K562 (cell line): ENCODE data around the gene LZTFL1. TPM values are rescaled to one million over a fixed set of nuclear protein-coding genes. Genes with fewer than 3 reads are reported as not detected.

ENCODE experiments used
- AFF1 ChIP-seq, 2 experiments: fragments of 450-650 bp; IDR thresholded peaks; 2 replicates each; pipeline ENCODE4 v1.6.1; 2018; ENCODE audit warnings: mild to moderate bottlenecking in 2 of 2, low read depth in 1 of 2; ENCODE audit not compliant: partially characterized antibody in 2 of 2
- ASH1L ChIP-seq: fragments of 450-650 bp; IDR thresholded peaks from 2 replicates; pipeline ENCODE4 v1.6.1; 2018; ENCODE audit warnings: borderline replicate concordance, mild to moderate bottlenecking, low read depth; ENCODE audit not compliant: partially characterized antibody
- ATF4 ChIP-seq: fragments of 450-650 bp; formaldehyde crosslinking; IDR thresholded peaks from 2 replicates; pipeline ENCODE4 v1.4.0; 2022; ENCODE audit warnings: mild to moderate bottlenecking, moderate library complexity
- EHMT2 ChIP-seq: fragments of 450-650 bp; IDR thresholded peaks from 2 replicates; pipeline ENCODE4 v1.6.1; 2018; ENCODE audit warnings: antibody characterized with exemption
- GTF2F1 ChIP-seq: IDR thresholded peaks from 2 replicates; pipeline ENCODE4 v1.6.1; 2011; ENCODE audit warnings: low read depth, low read length, improper control_type of control experiment
- JUN ChIP-seq, 2 experiments: sonication (generic) in 1 of 2; formaldehyde crosslinking in 1 of 2; IDR thresholded peaks; 2 replicates each; pipeline versions ENCODE4 v1.6.1 to v1.8.0; 2012 to 2022; ENCODE audit warnings: borderline replicate concordance in 2 of 2, mild to moderate bottlenecking in 2 of 2, improper control_type of control experiment in 1 of 2, low read depth in 1 of 2, low read length in 1 of 2, missing genetic modification reagents in 1 of 2
- PTRF ChIP-seq: fragments of 450-650 bp; IDR thresholded peaks from 2 replicates; pipeline ENCODE4 v1.6.1; 2016; ENCODE audit warnings: mild to moderate bottlenecking, missing genetic modification characterization, missing compliant biosample characterization
- PTTG1 ChIP-seq: fragments of 450-650 bp; IDR thresholded peaks from 2 replicates; pipeline ENCODE4 v1.6.1; 2016; ENCODE audit warnings: low read depth, mild to moderate bottlenecking, missing genetic modification characterization, missing compliant biosample characterization
- SNIP1 ChIP-seq: fragments of 450-650 bp; IDR thresholded peaks from 2 replicates; pipeline ENCODE4 v1.7.1; 2017; ENCODE audit warnings: low read depth, mild to moderate bottlenecking
- TAF15 ChIP-seq: fragments of 200-400 bp; formaldehyde crosslinking; IDR thresholded peaks from 2 replicates; pipeline ENCODE4 v1.6.1; 2017; ENCODE audit warnings: mild to moderate bottlenecking, low read depth, low read length, moderate library complexity
- ZFP1 ChIP-seq: fragments of 450-650 bp; formaldehyde crosslinking; IDR thresholded peaks from 2 replicates; pipeline ENCODE4 v1.4.0; 2020; ENCODE audit warnings: mild to moderate bottlenecking, mixed read lengths
- ZFX ChIP-seq: sonication (generic); formaldehyde crosslinking; IDR thresholded peaks from 2 replicates; pipeline ENCODE4 v1.8.0; 2022; ENCODE audit warnings: mild to moderate bottlenecking, missing genetic modification reagents, moderate library complexity
- polyA plus RNA-seq, 8 experiments: library from polyadenylated mRNA; depleted of rRNA in 4 of 8; stranded (reverse) in 5 of 8; unstranded in 3 of 8; fragments of >200 nt; fragmentation: Nextera tagmentation in 2 of 8; fragmentation: Illumina TruSeq in 1 of 8; extraction: Ambion mirVana in 2 of 8; extraction: Trizol in 1 of 8; gene quantifications; 2 replicates each; pipeline versions ENCODE4 v1.2.1 to v1.2.3, GENCODE V29; 2011 to 2014; ENCODE audit warnings: inconsistent platforms in 1 of 8, missing spikeins in 1 of 8
- total RNA-seq, 7 experiments: library from RNA; depleted of rRNA in 6 of 7; stranded (reverse); fragments of >200 nt in 6 of 7; fragmentation: Illumina TruSeq in 2 of 7; extraction: Trizol in 2 of 7; gene quantifications; 2 replicates each; pipeline versions ENCODE4 v1.2.1 to v1.2.3, GENCODE V29; 2011 to 2021; ENCODE audit warnings: low replicate concordance in 1 of 7
- TF ChIP-seq, protein P1 (sequence below): IDR thresholded peaks from 2 replicates; pipeline ENCODE4 v1.6.1; 2011; ENCODE audit not compliant: insufficient read length; ENCODE audit errors: extremely low read depth
- TF ChIP-seq, protein P2 (sequence below): fragments of 450-650 bp; formaldehyde crosslinking; IDR thresholded peaks from 2 replicates; pipeline ENCODE4 v1.4.0; 2020; ENCODE audit warnings: mild to moderate bottlenecking, mixed read lengths
- TF ChIP-seq, protein P3 (sequence below), 2 experiments: IDR thresholded peaks in 1 of 2; conservative IDR thresholded peaks in 1 of 2; 2 replicates each; pipeline ENCODE4 v1.6.1; 2016; ENCODE audit warnings: low read depth in 2 of 2, mild to moderate bottlenecking in 1 of 2, missing compliant biosample characterization in 1 of 2, missing genetic modification characterization in 1 of 2, moderate library complexity in 1 of 2

LZTFL1 gene
- total and polyA plus RNA-seq, 9 of the 15 experiments (the other 6 are each of a cell fraction or from before 2014, with no cell fraction given), result 10.7 to 33.7 (median 15.3) TPM

GRCh38 chr3:45841757-45842491, at the start of gene LZTFL1 (continued):
- TF ChIP-seq GTF2F1, result no peak
- no peak for TF ChIP-seq TAF15
- TF ChIP-seq, protein P1, sequence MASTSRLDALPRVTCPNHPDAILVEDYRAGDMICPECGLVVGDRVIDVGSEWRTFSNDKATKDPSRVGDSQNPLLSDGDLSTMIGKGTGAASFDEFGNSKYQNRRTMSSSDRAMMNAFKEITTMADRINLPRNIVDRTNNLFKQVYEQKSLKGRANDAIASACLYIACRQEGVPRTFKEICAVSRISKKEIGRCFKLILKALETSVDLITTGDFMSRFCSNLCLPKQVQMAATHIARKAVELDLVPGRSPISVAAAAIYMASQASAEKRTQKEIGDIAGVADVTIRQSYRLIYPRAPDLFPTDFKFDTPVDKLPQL, result no peak
- TF ChIP-seq EHMT2, result peak; percentile 96
- TF ChIP-seq PTRF (tag), result no peak
- TF ChIP-seq ATF4 (CRISPR knock-in tag), result no peak
- no peak for TF ChIP-seq SNIP1
- TF ChIP-seq ASH1L, result peak; percentile 43
- TF ChIP-seq ZFP1 (CRISPR knock-in tag), result no peak
- no peak for TF ChIP-seq PTTG1
- TF ChIP-seq, protein P2, sequence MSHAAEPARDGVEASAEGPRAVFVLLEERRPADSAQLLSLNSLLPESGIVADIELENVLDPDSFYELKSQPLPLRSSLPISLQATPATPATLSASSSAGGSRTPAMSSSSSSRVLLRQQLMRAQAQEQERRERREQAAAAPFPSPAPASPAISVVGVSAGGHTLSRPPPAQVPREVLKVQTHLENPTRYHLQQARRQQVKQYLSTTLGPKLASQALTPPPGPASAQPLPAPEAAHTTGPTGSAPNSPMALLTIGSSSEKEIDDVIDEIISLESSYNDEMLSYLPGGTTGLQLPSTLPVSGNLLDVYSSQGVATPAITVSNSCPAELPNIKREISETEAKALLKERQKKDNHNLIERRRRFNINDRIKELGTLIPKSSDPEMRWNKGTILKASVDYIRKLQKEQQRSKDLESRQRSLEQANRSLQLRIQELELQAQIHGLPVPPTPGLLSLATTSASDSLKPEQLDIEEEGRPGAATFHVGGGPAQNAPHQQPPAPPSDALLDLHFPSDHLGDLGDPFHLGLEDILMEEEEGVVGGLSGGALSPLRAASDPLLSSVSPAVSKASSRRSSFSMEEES (CRISPR knock-in tag), result no peak; the same call in 1 of the 2 replicates
- TF ChIP-seq AFF1 (IDR thresholded peaks at IDR 0.05; ENCODE audit: low read depth in 1 of 2, partially characterized antibody in 2 of 2), result no peak
- TF ChIP-seq ZFX, result peak; percentile 89
- TF ChIP-seq, protein P3, sequence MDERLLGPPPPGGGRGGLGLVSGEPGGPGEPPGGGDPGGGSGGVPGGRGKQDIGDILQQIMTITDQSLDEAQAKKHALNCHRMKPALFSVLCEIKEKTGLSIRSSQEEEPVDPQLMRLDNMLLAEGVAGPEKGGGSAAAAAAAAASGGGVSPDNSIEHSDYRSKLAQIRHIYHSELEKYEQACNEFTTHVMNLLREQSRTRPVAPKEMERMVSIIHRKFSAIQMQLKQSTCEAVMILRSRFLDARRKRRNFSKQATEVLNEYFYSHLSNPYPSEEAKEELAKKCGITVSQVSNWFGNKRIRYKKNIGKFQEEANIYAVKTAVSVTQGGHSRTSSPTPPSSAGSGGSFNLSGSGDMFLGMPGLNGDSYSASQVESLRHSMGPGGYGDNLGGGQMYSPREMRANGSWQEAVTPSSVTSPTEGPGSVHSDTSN (CRISPR knock-in tag; IDR thresholded peaks at IDR 0.05; ENCODE audit: low read depth), result no peak
- TF ChIP-seq, protein P3 (tag; conservative IDR thresholded peaks at IDR 0.05; ENCODE audit: low read depth), result no peak; the same call in 1 of the 2 replicates
- TF ChIP-seq JUN (IDR thresholded peaks at IDR 0.05; ENCODE audit: borderline replicate concordance, low read depth, low read length), result peak; percentile 84
- no peak for TF ChIP-seq JUN (CRISPR knock-in tag; IDR thresholded peaks at IDR 0.05; ENCODE audit: borderline replicate concordance)
